GM12873 (cell line): Measurements from ENCODE around the gene TENM4.

Experiments
- CTCF ChIP-seq: IDR thresholded peaks from 2 replicates; pipeline ENCODE4 v1.5.1; 2012; ENCODE audit warnings: low read depth, mild to moderate bottlenecking, moderate library complexity, low read length, control low read depth; ENCODE audit not compliant: insufficient read depth; ENCODE audit errors: missing control alignments

TENM4 gene

GRCh38 chr11:79189601-79190000 lies 251.2 kb downstream of the TENM4 start:
- TF ChIP-seq CTCF = no peak

GRCh38 chr11:79189055-79189454 lies 251.8 kb downstream of the TENM4 start:
- no peak for TF ChIP-seq CTCF

- TF ChIP-seq CTCF = no peak
Measured at GRCh38 chr11:79186669-79187068, 254.2 kb downstream of the TENM4 start.

- no peak for TF ChIP-seq CTCF
Measured at GRCh38 chr11:79185351-79185750, 255.5 kb downstream of the TENM4 start.

GRCh38 chr11:79184285-79184684 lies 256.5 kb downstream of the TENM4 start:
- no peak for TF ChIP-seq CTCF

- no peak for TF ChIP-seq CTCF
Measured at GRCh38 chr11:79182794-79183193, 258.0 kb downstream of the TENM4 start.

GRCh38 chr11:79179087-79179486 lies 261.7 kb downstream of the TENM4 start:
- TF ChIP-seq CTCF = no peak
